Psoas muscle (tissue), 8 donors: Measurements from ENCODE around the gene PDGFD. TPM values are rescaled to one million over a fixed set of nuclear protein-coding genes. Genes with fewer than 3 reads are reported as not detected.

Source experiments
- ATAC-seq, 4 donors: fragments of 200-7000 bp; cut with Tn5 transposase; one replicate each; pipeline ENCODE4 v1.9.1; 2020; ENCODE audit warnings: moderate library complexity in 3 of 4, mild to moderate bottlenecking in 2 of 4
- DNase-seq, 2 donors: peaks; one replicate each; pipeline ENCODE4 v3.0.0-alpha.2; 2020
- H3K27ac ChIP-seq: fragments of 200-600 bp; one replicate; pipeline ENCODE4 v1.8.0; 2022
- H3K27me3 ChIP-seq, 3 donors: fragments of 200-600 bp in 1 of 3; one replicate each; pipeline versions ENCODE4 v1.6.1 to v1.8.0; 2013 to 2022; ENCODE audit warnings: low read length in 2 of 3, mild to moderate bottlenecking in 2 of 3, moderate library complexity in 1 of 3; ENCODE audit not compliant: insufficient read depth in 3 of 3
- H3K36me3 ChIP-seq, 2 donors: fragments of 200-600 bp in 1 of 2; one replicate each; pipeline versions ENCODE4 v1.6.1 to v1.8.0; 2013 to 2022; ENCODE audit warnings: low read depth in 1 of 2, mild to moderate bottlenecking in 1 of 2, moderate library complexity in 1 of 2; ENCODE audit not compliant: insufficient read depth in 1 of 2
- H3K4me1 ChIP-seq: fragments of 200-600 bp; one replicate; pipeline ENCODE4 v1.8.0; 2022
- H3K4me3 ChIP-seq: fragments of 200-600 bp; one replicate; pipeline ENCODE4 v1.8.0; 2022; ENCODE audit warnings: mild to moderate bottlenecking
- H3K9me3 ChIP-seq: fragments of 200-600 bp; one replicate; pipeline ENCODE4 v1.8.0; 2022
- WGBS, 3 donors: extraction: QIAGEN DNeasy Blood & Tissue Kit; methylation state at CpG; one replicate each; pipeline versions ENCODE4 v1.1.6 to v1.1.7; 2013; 5-methylcytosine and 5-hydroxymethylcytosine counted together
- intact Hi-C, 2 donors: fragments of 100-400 bp; cut with DNase I; formaldehyde crosslinking; loops; one replicate each; pipeline versions ENCODE4 v1.11.0 to v1.14.2; 2022
- polyA plus RNA-seq, 3 donors: library from polyadenylated mRNA; stranded (reverse); fragments of 200-250 nt; gene quantifications; one replicate each; pipeline ENCODE4 v1.2.3, GENCODE V29; 2013
- total RNA-seq, 4 donors: library from RNA; stranded (reverse); fragmentation: NEBNext Ultra II Directional in 2 of 4; extraction: Animal tissue kit (Norgen Biotek cat#: 25700) in 2 of 4; gene quantifications; one replicate each; pipeline versions ENCODE4 v1.2.1 to v1.2.4, GENCODE V29; 2021 to 2023
- TF ChIP-seq, protein P1 (sequence below): fragments of 200-600 bp; IDR thresholded peaks from one replicate; pipeline ENCODE4 v1.8.0; 2022; ENCODE audit warnings: antibody characterized with exemption
- donor health status: healthy with polysubstance abuse.
- donor health status: DM: no; HTN: no; CAD: no; lungs with moderate emphysema.
- donor health status: Bipolar disorder and iron deficiency.
- donor health status: healthy.
- donor health status: DM: yes; HTN: yes; CAD: no.
- donor health status: DM: no; HTN: no; CAD: no.
- donor health status: DM: no; HTN: no; CAD: no.
- donor health status: DM: yes; HTN: yes; CAD: no.

PDGFD gene
- total and polyA plus RNA-seq, 7 donors = 0.53 to 5.6 (median 1.2) TPM

DNA sequence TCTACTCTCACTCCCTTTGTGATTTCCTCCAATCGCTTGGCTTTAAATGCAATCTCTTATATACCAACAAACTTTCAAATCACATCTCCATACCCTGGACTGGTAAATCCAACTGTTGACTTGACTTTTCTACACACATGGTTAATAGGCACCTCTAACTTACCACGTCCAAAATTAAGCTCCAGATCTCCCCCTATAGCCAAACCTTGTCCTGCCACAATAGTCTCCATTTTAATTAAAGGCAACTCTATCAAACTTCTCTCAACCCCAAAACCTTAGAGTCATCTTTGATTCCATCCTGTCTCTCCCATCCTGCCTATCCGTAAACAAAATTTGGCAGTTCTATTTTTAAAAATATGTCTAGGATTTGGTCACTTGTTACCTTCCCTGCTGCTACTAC, 269.3 kb downstream of the PDGFD start:
- Histone ChIP-seq H3K9me3 (no peaks in the 10 kb centered on the region), H3K4me1 (no peaks in the 10 kb centered on the region), H3K4me3 (no peak overlapping the region), H3K27ac (no peak overlapping the region), H3K36me3 (no peaks in the 10 kb centered on the region), H3K27me3 (no peaks in the 10 kb centered on the region)
- ATAC-seq (no peak), DNase-seq (no peak)
- WGBS, 3 donors = 77 to 80% (median 78%) methylated on average over 3 of the region's 3 CpGs
- TF ChIP-seq, protein P1, sequence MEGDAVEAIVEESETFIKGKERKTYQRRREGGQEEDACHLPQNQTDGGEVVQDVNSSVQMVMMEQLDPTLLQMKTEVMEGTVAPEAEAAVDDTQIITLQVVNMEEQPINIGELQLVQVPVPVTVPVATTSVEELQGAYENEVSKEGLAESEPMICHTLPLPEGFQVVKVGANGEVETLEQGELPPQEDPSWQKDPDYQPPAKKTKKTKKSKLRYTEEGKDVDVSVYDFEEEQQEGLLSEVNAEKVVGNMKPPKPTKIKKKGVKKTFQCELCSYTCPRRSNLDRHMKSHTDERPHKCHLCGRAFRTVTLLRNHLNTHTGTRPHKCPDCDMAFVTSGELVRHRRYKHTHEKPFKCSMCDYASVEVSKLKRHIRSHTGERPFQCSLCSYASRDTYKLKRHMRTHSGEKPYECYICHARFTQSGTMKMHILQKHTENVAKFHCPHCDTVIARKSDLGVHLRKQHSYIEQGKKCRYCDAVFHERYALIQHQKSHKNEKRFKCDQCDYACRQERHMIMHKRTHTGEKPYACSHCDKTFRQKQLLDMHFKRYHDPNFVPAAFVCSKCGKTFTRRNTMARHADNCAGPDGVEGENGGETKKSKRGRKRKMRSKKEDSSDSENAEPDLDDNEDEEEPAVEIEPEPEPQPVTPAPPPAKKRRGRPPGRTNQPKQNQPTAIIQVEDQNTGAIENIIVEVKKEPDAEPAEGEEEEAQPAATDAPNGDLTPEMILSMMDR = no peak
- intact Hi-C loops = no loop called here

DNA sequence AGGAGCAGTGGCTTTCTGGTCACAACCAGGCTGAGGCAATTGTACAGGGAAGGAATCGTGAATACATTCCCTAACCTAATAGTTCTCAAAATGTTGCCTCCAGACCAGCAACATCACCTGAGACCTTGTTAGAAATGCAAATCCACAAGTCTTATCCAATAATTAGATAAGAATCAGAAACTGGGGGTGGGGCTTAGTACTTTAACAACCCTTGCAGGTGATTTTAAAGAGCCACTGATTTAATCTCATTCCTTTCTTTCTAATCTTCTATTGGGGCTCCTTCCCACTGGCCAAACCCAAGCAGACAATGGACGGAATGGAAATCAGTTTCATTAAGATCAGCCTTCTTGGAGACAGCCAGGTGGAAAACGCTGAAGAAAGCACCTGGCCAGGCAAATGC, 269.9 kb downstream of the PDGFD start:
- Histone ChIP-seq H3K4me3 (no peak overlapping the region), H3K9me3 (no peaks in the 10 kb centered on the region), H3K27ac (no peak overlapping the region), H3K36me3 (no peaks in the 10 kb centered on the region), H3K27me3 (no peaks in the 10 kb centered on the region), H3K4me1 (no peaks in the 10 kb centered on the region)
- TF ChIP-seq, protein P1 = no peak
- 89 to 92% (median 90%) methylated on average over 3 of the region's 3 CpGs for WGBS, 3 donors
- DNase-seq = no peak
- intact Hi-C loops = no loop called here
- no peak for ATAC-seq

DNA sequence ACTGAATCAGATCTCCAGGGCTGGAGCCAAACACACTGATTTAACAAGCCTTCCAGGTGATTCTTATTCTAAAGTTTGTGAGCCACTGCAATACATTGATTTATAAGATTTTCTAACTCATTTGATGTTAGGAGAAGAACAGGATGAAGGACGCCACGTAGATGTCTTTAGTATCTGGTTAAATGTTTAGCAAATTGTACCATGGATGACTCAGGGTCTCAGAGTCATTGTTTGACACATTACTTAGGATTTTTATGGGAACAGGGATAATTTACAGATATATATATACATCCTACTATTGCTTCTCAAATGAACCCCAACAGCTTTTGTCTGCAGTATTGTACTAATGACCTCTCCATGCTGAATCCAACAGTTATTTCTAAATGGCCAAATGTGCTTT, 270.6 kb downstream of the PDGFD start:
- no peaks in the 10 kb centered on the region for H3K4me1 ChIP-seq
- DNase-seq (no peak), ATAC-seq (no peak)
- TF ChIP-seq, protein P1 = no peak
- WGBS, 3 donors = 93 to 99% (median 94%) methylated on average over 2 of the region's 2 CpGs
- H3K36me3 ChIP-seq = no peaks in the 10 kb centered on the region
- H3K27me3 ChIP-seq = no peaks in the 10 kb centered on the region
- H3K4me3 ChIP-seq = no peak overlapping the region
- no peak overlapping the region for H3K27ac ChIP-seq
- no peaks in the 10 kb centered on the region for H3K9me3 ChIP-seq
- intact Hi-C loops = no loop called here

DNA sequence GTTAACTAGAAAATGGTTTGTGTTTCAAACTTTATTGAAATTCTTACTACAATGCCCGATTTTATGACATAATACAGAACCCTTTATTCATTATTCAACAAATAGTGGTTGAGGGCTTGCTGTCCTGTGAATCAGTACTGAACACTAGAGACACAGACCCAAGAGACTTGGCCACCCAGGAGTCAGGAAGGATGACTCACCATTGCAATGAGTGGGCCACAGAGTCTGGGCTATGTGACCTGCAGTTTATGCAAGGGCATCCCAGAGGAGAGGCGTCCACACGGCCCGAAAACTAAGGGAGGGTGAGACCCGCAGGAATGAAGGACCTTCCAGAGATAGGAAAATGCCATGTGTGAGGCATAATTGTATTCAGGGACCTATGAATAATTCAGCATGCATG, 271.3 kb downstream of the PDGFD start:
- Histone ChIP-seq H3K36me3 (no peaks in the 10 kb centered on the region), H3K9me3 (no peaks in the 10 kb centered on the region), H3K4me1 (no peaks in the 10 kb centered on the region), H3K27me3 (no peaks in the 10 kb centered on the region), H3K4me3 (no peak overlapping the region), H3K27ac (no peak overlapping the region)
- intact Hi-C loops = no loop called here
- WGBS, 3 donors = 79 to 88% (median 80%) methylated on average over 5 of the region's 5 CpGs
- ATAC-seq = no peak
- no peak for DNase-seq
- TF ChIP-seq, protein P1 = no peak

DNA sequence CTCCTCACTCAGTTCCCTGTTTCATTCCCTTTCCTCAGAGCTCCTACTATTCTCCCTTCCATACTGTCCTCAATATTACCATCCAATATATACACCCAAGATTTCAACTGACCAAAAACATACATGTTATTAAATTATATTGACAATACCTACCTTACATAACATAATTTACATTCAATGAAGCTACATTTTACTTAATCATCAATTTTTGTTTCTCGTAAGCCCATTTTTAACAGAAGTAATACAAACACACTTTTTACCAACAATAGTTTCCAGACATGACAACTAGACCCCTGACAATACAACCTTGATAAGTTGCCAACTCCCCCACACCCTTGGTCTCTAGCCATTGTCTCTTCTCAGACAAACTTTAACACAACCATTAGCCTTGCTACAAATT, 273.3 kb downstream of the PDGFD start:
- 93 to 97% (median 94%) methylated on average over 1 of the region's 1 CpG for WGBS, 3 donors
- DNase-seq (no peak), ATAC-seq (no peak)
- TF ChIP-seq, protein P1 = no peak
- H3K27ac ChIP-seq = no peak overlapping the region
- no peak overlapping the region for H3K4me3 ChIP-seq
- H3K4me1 ChIP-seq = no peaks in the 10 kb centered on the region
- intact Hi-C loops = no loop called here
- no peaks in the 10 kb centered on the region for H3K27me3 ChIP-seq
- H3K9me3 ChIP-seq = no peaks in the 10 kb centered on the region
- H3K36me3 ChIP-seq = no peaks in the 10 kb centered on the region
